Activated CD8-positive, alpha-beta memory T cell treated with anti-CD3 and anti-CD28 coated beads for 1 hour (primary cell): Measurements from ENCODE around the gene SLC38A7.
"Not testable (repeated sequence)": the region's sequence is repeated elsewhere in the genome, so short reads cannot be mapped to it uniquely, and the experiment has no call there.

Source experiments
- DNase-seq, 2 donors: peaks; one replicate each; pipeline ENCODE4 v3.0.0-alpha.2; 2020; ENCODE audit warnings: low read depth in 1 of 2; ENCODE audit errors: extremely low read depth in 1 of 2

The SLC38A7 gene

DNA sequence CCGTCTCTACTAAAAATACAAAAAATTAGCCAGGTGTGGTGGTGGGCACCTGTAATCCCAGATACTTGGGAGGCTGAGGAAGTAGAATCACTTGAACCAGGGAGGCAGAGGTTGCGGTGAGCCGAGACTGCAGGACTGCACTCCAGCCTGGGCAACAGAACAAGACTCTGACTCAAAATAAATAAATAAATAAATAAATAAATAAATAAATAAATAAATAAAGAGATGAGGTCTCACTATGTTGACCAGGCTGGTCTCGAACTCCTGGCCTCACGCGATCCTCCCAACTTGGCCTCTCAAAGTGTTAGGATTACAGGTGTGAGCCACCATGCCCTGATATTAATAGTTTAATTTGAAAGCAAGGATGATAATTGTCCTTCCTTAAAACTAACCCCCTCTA, 47.5 kb downstream of the SLC38A7 start:
- not testable (repeated sequence) for DNase-seq

DNA sequence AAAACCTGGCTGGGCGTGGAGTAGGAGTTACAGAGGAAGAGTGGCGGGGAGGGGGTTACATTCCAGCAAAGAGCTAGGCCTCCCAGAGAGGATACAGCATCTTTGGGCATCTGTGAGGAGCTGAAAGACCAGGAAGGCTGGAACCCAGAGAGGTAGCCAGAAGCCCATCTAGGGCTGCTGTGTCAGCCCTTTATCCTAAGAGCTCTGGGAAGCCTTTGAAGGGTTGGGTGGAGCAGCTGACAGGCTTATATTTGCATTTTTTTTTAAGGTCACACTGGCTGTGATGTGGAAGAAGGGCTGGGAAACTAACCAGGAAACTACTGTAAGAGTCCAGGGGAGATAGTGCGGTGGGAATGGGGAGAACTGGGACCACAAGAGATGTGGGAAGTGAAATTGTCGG, 48.1 kb downstream of the SLC38A7 start:
- DNase-seq, result no peak

DNA sequence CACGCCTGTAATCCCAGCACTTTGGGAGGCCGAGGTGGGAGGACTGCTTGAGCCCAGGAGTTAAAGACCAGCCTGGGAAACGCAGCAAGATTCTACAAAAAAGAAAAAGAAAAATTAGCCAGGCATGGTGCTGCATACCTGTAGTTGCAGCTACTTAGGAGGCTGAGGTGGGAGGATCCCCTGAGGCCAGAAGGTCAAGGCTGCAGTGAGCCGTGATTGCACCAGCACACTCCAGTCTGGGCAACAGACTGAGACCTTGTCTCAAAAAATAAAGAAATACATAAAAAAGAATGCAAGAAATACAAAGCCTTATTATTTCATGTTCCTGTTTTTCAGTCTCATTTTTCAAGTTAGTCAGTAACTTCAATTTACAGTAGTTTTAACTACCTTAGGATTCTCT, 49.1 kb downstream of the SLC38A7 start:
- no peak for DNase-seq

DNA sequence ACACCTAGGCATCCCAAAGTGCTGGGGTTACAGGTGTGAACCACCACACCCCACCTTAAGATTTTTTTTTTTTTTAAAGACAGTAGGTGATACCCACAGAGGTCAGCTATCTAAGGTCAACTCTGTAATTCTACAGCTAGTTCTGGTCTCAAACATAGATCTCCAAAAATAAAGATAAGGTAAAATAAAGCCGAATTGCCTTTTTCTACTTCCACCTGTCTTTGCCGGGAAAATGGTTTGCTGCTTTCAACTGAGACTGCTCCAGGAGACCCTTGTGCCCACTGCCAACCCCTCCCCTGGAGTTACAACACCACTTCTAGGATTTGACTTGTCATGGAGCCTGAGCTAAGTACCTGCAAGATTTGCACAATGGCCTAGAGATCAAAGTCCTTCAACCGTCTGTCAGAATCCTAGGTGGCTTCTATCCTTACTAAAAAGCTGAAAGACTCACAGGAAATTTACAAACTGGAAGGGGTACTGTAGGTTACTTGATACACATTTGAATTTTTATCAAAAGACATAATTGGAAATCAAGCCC, 50.2 kb downstream of the SLC38A7 start:
- no peak for DNase-seq

DNA sequence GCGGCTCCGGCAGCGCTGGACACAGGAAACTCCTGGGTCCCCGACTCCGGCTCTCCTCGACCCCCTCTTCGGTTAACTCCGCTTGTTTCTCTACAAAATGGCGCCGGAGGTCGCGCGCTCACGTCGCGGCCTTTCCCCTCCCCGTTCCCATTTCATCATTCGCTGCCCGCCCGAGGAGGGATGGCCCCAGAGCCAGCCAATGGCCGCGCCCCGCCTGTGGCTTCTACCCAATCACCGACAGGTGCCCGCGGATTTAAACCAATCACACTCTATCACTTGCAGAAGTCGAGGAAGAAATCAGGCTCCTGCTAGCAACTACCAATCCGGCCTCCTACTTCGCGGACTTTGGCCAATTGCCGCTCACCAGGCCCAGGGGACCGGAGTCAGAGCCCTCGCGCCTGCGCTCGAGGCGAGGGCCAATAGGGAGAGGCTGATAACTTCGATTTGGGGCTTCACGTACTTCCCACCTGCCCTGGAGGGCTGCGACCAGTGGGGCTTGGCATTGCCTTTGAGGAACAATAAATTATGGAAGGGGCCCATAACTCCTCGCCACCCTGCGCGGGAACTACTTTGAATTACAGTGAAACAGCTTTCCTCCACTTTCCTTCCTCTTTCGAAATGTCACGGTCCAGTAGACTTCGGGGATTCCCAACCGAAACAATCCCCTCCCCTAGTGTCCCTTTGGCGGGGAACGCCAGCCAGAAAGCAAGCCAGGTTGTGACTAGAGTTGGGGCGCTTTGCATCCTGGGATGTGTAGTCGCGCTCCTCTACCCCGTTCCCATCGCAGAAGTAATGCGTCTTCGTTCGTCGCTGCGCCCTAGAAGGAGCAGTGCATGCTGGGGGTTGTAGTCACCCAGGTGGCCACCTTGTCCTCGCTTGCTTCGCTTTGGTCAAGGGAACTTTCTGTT, 54.6 kb downstream of the SLC38A7 start, which contains the start of gene CNOT1:
CNOT1 (minus strand) TSS at position 94 of the 908 bp plus-strand sequence. CDS start 30,489 bp downstream, outside the sequence.
- peak; percentile 92 to 94 for DNase-seq

DNA sequence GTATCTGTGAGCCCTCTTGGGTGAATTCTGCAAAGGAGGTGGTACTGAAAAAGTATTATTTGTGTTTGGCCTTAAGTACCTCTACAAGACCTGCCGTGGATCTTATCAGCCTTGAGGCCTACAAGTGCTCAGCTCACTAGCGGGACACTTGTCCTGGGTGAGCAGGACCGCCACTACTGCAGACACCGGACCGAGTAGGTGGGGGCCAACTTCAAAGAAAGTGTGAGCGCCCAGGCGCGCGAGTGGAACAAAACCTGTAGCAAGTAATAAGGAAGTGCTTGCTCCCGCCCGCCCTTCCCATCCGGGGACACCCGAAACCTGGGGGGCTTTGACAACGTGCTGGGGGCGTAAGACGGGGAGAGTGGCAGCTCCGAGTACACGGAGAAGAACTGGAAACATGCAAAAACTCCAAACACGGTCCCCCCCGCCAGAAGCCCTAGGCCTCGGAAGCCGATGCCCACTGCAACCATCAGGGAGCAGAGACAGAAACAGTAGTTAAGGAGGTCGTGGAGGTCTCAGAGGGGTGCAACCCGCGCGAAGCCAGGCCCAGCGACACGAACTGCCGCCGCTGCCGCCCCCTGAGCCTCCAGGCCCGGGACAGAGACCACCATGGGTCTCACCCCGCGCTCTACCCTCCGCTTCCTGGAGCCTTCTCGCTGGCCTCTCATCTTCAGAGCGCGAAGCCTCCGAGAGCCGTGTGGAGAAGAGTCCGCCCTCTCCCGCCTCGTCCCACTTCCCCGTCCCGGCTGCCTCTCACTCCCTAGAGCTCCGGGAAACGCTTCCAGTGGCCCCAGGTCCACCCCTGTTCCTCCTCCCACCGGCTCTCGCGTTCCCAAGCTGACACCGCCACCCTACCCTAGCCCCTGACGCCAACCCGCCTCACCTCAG, 55.5 kb downstream of the SLC38A7 start:
- peak in 1 of 2 donors; percentile 40 for DNase-seq

DNA sequence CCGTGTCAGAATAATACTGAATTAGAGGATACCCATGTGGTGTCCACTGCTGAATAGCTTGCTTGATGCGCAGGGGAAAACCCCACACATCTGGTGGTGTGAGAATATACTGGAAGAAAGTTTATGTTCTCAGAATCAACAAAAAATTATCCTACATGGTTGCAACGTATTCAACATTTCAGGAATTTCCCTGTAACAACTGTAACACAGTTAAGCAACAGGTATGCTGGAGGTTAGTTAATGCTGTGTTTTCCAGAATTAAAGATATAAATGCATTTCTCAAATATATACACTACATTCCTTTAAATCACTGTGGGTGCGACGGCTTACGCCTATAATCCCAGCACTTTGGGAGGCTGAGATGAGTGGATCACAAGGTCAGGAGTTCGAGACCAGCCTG, 60.4 kb downstream of the SLC38A7 start:
- no peak for DNase-seq

DNA sequence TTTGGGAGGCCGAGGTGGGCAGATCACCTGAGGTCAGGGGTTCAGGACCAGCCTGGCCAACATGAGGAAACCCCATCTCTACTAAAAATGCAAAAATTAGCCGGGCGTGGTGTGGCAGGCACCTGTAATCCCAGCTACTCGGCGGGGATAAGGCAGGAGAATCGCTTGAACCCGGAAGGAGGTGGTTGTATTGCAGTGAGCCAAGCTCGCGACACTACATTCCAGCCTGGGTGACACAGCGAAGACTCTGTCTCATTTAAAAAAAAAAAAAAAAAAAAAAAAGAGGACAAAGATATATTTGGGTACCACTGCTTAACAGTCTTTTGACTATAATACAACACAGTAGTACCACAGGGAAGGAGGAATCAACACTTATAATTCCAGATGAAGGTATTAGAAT, 64.2 kb downstream of the SLC38A7 start:
- no peak for DNase-seq

DNA sequence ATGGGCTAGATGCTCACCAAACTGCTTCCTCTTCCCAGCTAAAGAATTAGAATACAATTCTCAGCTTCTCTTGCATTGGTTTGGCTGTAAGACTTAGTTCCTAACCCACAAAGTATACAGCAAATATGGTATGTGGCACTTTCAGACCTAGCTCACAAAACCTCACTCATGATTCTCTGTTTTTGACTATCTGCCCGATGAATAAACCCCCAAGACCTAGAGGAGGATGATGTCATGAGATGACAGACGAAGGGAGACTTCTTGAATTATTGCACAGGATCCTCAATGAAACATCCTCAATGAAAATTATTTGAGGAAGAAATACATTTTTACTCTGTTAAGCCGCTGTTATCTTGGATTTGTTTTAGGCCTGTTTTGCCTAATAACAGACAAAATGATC, 69.3 kb downstream of the SLC38A7 start:
- DNase-seq, result no peak
